Stimulated activated naive CD8-positive, alpha-beta T cell treated with anti-CD3 and anti-CD28 coated beads, Interleukin-15, amount 100 ng/mL, for 72 hours (primary cell): ENCODE measurements around the gene CD84.
"Not testable (repeated sequence)": the region's sequence is repeated elsewhere in the genome, so short reads cannot be mapped to it uniquely, and the experiment has no call there.

Experiments used
- ATAC-seq: fragments of 150-1000 bp; cut with Tn5 transposase; 2 replicates; pipeline ENCODE4 v1.10.0; 2021; ENCODE audit warnings: mild to moderate bottlenecking, moderate library complexity
- DNase-seq, 2 donors: peaks; one replicate each; pipeline ENCODE4 v3.0.0; 2021 to 2022
- H3K27ac Mint-ChIP-seq, 2 donors: one replicate each; pipeline ENCODE4 v1.8.0; 2022; ENCODE audit warnings: mild to moderate bottlenecking in 2 of 2, mixed read lengths in 2 of 2, moderate library complexity in 2 of 2
- H3K27me3 Mint-ChIP-seq: one replicate; pipeline ENCODE4 v1.8.0; 2022; ENCODE audit warnings: mixed read lengths
- H3K4me1 Mint-ChIP-seq: one replicate; pipeline ENCODE4 v1.8.0; 2022; ENCODE audit warnings: mild to moderate bottlenecking, mixed read lengths
- H3K4me3 Mint-ChIP-seq, 2 donors: one replicate each; pipeline ENCODE4 v1.8.0; 2022; ENCODE audit warnings: mild to moderate bottlenecking in 2 of 2, mixed read lengths in 2 of 2, moderate library complexity in 1 of 2
- H3K9me3 Mint-ChIP-seq, 2 donors: one replicate each; pipeline ENCODE4 v1.8.0; 2022; ENCODE audit warnings: mixed read lengths in 2 of 2

The CD84 gene

GRCh38 chr1:160597051-160597450 is 17.8 kb upstream of the CD84 start:
- Mint-ChIP-seq H3K4me1 (no peaks in the 10 kb centered on the region), H3K27me3 (no peaks in the 10 kb centered on the region), H3K27ac (no peak overlapping the region), H3K4me3 (no peak overlapping the region), H3K9me3 (peaks cover 37 to 39% of the 10 kb centered on the region in 2 donors)
- DNase-seq, result no peak
- no peak for ATAC-seq

GRCh38 chr1:160590488-160590887 is 11.2 kb upstream of the CD84 start:
- H3K9me3 Mint-ChIP-seq, result peaks cover 23% of the 10 kb centered on the region in 2 donors
- no peaks in the 10 kb centered on the region for H3K27me3 Mint-ChIP-seq
- DNase-seq, result no peak
- no peak for ATAC-seq
- H3K4me1 Mint-ChIP-seq, result peaks cover 10% of the 10 kb centered on the region
- no peak overlapping the region for H3K4me3 Mint-ChIP-seq
- H3K27ac Mint-ChIP-seq, result no peak overlapping the region

DNA sequence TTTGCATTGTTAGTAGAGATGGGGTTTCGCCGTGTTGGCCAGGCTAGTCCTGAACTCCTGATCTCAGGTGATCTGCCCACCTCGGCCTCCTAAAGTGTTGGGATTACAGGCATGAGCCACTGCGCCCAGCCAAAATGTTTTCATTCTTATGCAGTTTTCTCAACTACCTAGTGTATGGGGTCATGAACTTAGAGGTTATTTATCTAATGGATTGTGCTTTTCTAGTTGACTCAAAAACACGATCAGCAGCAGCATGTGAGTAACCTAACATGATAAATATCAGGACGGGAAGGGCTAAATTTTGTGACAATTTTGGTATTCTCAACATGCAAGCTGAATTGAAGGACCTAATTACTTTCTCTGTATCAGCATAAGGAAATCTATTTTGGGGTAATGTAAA is 9.2 kb upstream of the CD84 start:
- ATAC-seq (no peak), DNase-seq (no peak)
- Mint-ChIP-seq H3K9me3 (peaks cover 13 to 17% of the 10 kb centered on the region in 2 donors), H3K4me1 (peaks cover 23% of the 10 kb centered on the region), H3K4me3 (no peak overlapping the region), H3K27me3 (no peaks in the 10 kb centered on the region), H3K27ac (no peak overlapping the region)

DNA sequence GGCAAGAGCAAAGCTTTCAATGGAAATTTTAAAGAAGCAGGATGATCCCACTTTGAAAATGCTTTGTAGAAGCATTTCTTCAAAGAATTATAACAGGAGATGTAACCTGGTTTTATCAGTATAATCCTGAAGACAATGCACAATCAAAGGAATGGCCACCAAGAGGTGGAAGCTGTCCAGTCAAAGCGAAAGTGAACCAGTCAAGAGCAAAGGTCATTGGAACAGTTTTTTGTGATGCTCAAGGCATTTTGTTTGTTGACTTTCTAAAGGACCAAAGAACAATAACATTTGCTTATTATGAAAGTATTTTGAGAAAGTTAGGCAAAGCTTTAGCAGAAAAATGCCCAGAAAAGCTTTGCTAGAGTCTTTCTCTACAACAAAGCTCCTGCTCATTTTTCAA is 5.5 kb upstream of the CD84 start:
- DNase-seq, result no peak
- H3K27ac Mint-ChIP-seq, result no peak overlapping the region
- peaks cover 40% of the 10 kb centered on the region for H3K4me1 Mint-ChIP-seq
- H3K9me3 Mint-ChIP-seq, result peaks cover 7 to 12% of the 10 kb centered on the region in 2 donors
- H3K4me3 Mint-ChIP-seq, result peak overlapping the region; percentile 5 to 44
- no peak for ATAC-seq
- H3K27me3 Mint-ChIP-seq, result no peaks in the 10 kb centered on the region

GRCh38 chr1:160582976-160583375 is 3.7 kb upstream of the CD84 start:
- ATAC-seq, DNase-seq, H3K27me3 Mint-ChIP-seq, H3K4me3 Mint-ChIP-seq, H3K27ac Mint-ChIP-seq: not testable (repeated sequence)
- peaks cover 47% of the 10 kb centered on the region for H3K4me1 Mint-ChIP-seq
- peaks cover 7 to 12% of the 10 kb centered on the region in 2 donors for H3K9me3 Mint-ChIP-seq

DNA sequence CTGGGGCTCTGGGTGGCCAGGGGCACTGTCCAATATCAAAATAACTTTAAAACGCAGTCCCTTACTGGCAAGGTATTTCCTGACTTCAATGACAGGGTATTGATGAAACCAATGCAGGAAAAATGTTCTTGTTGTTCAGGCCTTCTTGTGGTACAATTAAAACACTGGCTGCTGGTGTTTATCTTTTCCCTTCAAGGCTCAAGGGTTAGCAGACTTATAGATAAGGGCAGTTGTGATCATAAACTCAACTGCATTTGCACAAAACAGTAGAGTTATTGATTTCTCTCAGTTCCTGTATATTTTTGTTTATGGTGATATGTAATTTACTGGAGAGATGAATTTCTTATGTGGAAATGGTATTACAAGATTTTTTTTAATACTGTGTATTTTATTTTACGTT is 2.7 kb upstream of the CD84 start:
- ATAC-seq (no peak), DNase-seq (no peak)
- H3K4me3 Mint-ChIP-seq, result no peak overlapping the region
- H3K9me3 Mint-ChIP-seq, result peaks cover 7 to 12% of the 10 kb centered on the region in 2 donors
- no peak overlapping the region for H3K27ac Mint-ChIP-seq
- H3K4me1 Mint-ChIP-seq, result peaks cover 57% of the 10 kb centered on the region
- no peaks in the 10 kb centered on the region for H3K27me3 Mint-ChIP-seq

DNA sequence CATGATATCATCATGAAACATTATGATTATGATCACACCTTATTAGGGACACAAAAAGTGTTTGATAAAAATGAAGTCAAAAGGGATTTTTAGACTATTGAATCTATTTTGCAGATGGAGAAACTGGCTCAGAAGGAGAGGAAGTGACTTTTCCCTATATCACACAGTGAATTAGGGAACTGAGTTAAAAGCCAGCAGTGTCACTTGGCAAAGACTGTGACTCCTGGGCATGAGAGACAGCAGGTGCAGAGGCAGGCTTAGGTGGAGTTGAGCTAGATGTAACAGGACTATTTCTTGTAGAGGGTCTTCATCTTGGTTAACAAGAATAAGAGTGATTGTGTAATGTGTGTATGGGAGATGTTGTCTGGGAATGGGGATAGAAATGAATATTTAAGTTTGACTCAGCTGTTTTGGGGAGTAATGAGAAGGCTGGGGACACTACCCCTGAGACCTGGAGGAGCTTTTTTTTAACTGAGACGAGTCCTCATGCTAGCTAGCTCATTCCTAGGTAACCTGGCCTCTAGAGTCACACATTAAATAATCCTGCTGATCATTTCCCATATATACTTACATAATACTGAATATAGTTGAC is 1.0 kb upstream of the CD84 start:
- ATAC-seq (no peak), DNase-seq (no peak)
- Mint-ChIP-seq H3K27ac (peak overlapping the region in 1 of 2 donors; percentile 20), H3K4me3 (peak overlapping the region in 1 of 2 donors; percentile 6), H3K4me1 (peaks cover 67% of the 10 kb centered on the region), H3K9me3 (peaks cover 7 to 12% of the 10 kb centered on the region in 2 donors), H3K27me3 (no peaks in the 10 kb centered on the region)

- H3K9me3 Mint-ChIP-seq, result peaks cover 7 to 8% of the 10 kb centered on the region in 2 donors
- ATAC-seq (no peak), DNase-seq (no peak)
- peak overlapping the region; percentile 69 to 73 for H3K4me3 Mint-ChIP-seq
- no peaks in the 10 kb centered on the region for H3K27me3 Mint-ChIP-seq
- H3K27ac Mint-ChIP-seq, result peak overlapping the region; percentile 48 to 94
- peaks cover 72% of the 10 kb centered on the region for H3K4me1 Mint-ChIP-seq
Measured at GRCh38 chr1:160578525-160579191, 638 bp downstream of the CD84 start.

GRCh38 chr1:160578175-160578524 is 1.1 kb downstream of the CD84 start:
- peaks cover 77% of the 10 kb centered on the region for H3K4me1 Mint-ChIP-seq
- DNase-seq (no peak), ATAC-seq (no peak)
- H3K9me3 Mint-ChIP-seq, result peaks cover 3% of the 10 kb centered on the region in 2 donors
- H3K27me3 Mint-ChIP-seq, result no peaks in the 10 kb centered on the region
- peak overlapping the region; percentile 48 to 94 for H3K27ac Mint-ChIP-seq
- peak overlapping the region; percentile 69 to 73 for H3K4me3 Mint-ChIP-seq

DNA sequence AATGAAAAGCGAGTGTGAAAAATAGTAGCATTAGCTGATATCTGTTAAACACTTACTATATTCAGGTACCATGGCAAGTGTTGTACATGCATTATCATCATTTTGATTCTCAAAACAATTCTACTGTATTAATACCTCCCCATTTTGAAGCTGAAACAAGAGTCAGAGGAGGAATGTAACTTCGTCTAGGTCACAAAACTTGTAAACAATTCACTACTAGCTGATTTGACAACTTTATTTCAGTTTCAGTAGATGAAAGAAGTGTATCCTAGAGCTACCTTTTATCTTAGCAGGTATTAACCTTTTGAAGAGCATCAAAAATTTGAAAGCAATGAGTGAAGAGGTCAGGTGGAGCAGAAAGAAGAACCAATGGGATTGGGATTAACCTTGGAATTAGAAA is 1.6 kb downstream of the CD84 start:
- DNase-seq, result no peak
- Mint-ChIP-seq H3K9me3 (no peaks in the 10 kb centered on the region), H3K4me3 (peak overlapping the region; percentile 69 to 73), H3K27ac (peak overlapping the region in 1 of 2 donors; percentile 72), H3K4me1 (peaks cover 82% of the 10 kb centered on the region), H3K27me3 (no peaks in the 10 kb centered on the region)
- no peak for ATAC-seq

- DNase-seq, result no peak
- Mint-ChIP-seq H3K27me3 (no peaks in the 10 kb centered on the region), H3K4me3 (peak overlapping the region; percentile 69 to 73), H3K4me1 (peaks cover 89% of the 10 kb centered on the region), H3K9me3 (peaks cover 0 to 4% of the 10 kb centered on the region in 2 donors), H3K27ac (peak overlapping the region; percentile 0 to 55)
- ATAC-seq, result peak; percentile 21
Measured at GRCh38 chr1:160576884-160577283, 2.4 kb downstream of the CD84 start.

DNA sequence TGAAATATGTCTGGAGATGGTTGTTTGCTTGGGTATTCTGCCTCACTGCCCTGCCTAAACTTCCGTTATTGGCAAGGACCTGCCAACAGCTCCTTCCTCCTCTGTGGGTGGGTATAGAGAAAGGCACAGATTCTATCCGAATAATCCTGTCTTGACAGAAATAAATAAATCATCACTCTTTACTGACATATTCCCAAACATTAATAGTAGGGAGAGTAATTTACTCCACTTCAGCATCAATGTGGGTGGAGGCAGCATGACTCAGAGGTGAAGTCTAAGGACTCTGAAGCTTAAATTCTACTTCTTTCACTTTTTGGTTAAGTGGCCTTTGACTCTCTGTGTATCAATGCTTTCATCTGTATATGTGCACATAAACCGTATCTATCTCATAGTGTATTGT is 2.9 kb downstream of the CD84 start:
- Mint-ChIP-seq H3K4me3 (peak overlapping the region; percentile 69 to 73), H3K4me1 (peaks cover 89% of the 10 kb centered on the region), H3K9me3 (peaks cover 0 to 7% of the 10 kb centered on the region in 2 donors), H3K27me3 (no peaks in the 10 kb centered on the region), H3K27ac (peak overlapping the region; percentile 0 to 55)
- ATAC-seq (peak; percentile 76), DNase-seq (peak; percentile 14 to 17)

DNA sequence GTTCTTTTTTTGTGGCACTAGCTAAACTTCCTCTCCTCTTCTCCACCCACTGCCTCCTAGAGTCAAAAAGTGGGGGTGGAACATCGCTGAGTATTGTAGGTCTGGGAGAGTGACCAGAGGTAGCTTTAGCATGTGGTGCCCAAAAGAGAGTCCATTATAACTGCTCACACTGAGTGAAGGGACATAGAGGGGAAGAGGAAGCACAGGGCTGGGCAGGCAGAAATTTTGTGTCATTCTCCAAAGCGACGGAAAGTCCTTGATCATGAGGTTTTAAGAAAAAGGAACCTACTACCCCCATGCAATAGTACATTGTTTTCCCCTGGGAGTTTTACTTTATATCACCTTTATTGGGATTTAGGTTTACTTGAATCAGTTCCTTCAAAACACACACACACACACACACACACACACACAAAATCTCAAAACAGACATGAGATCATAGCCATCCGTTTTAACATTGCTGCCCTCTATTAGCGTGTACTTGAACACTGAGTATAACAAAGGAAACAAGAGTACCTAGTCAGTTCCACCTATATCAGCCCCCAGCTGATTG is 4.1 kb downstream of the CD84 start:
- Mint-ChIP-seq H3K27me3 (no peaks in the 10 kb centered on the region), H3K27ac (peak overlapping the region; percentile 94 to 97), H3K4me3 (peak overlapping the region; percentile 71 to 78), H3K9me3 (peaks cover 0 to 7% of the 10 kb centered on the region in 2 donors), H3K4me1 (peaks cover 89% of the 10 kb centered on the region)
- ATAC-seq (peak; percentile 77), DNase-seq (peak in 1 of 2 donors; percentile 17)

GRCh38 chr1:160570840-160571239 is 8.5 kb downstream of the CD84 start:
- Mint-ChIP-seq H3K4me1 (peaks cover 98% of the 10 kb centered on the region), H3K27ac (no peak overlapping the region), H3K4me3 (no peak overlapping the region), H3K27me3 (no peaks in the 10 kb centered on the region), H3K9me3 (peaks cover 0 to 7% of the 10 kb centered on the region in 2 donors)
- ATAC-seq (no peak), DNase-seq (no peak)

GRCh38 chr1:160569806-160570205 is 9.5 kb downstream of the CD84 start:
- H3K27me3 Mint-ChIP-seq, result no peaks in the 10 kb centered on the region
- no peak for ATAC-seq
- peak overlapping the region; percentile 6 to 52 for H3K27ac Mint-ChIP-seq
- DNase-seq, result no peak
- peaks cover 0 to 7% of the 10 kb centered on the region in 2 donors for H3K9me3 Mint-ChIP-seq
- peaks cover 98% of the 10 kb centered on the region for H3K4me1 Mint-ChIP-seq
- H3K4me3 Mint-ChIP-seq, result peak overlapping the region; percentile 24 to 42
